Measurements from ENCODE around the gene PGBD5.
A peak's percentile ranks its signal among the peaks of the same experiment; 100 is the strongest.

Gene PGBD5

GRCh38 chr1:230348386-230349019 lies 77.6 kb downstream of the PGBD5 start:
- no peak for DNase-seq (ENCODE audit: low read depth)

- no peak for DNase-seq (ENCODE audit: low read depth)
Measured at GRCh38 chr1:230347896-230348295, 78.2 kb downstream of the PGBD5 start.

GRCh38 chr1:230345139-230345885 lies 80.8 kb downstream of the PGBD5 start:
- no peak for DNase-seq (ENCODE audit: low read depth)

- no peak for DNase-seq (ENCODE audit: low read depth)
Measured at GRCh38 chr1:230342699-230343098, 83.4 kb downstream of the PGBD5 start.

GRCh38 chr1:230342019-230342418 lies 84.1 kb downstream of the PGBD5 start:
- DNase-seq (ENCODE audit: low read depth), result no peak

GRCh38 chr1:230341162-230341546 lies 85.0 kb downstream of the PGBD5 start:
- no peak for DNase-seq (ENCODE audit: low read depth)

GRCh38 chr1:230340526-230341161 lies 85.5 kb downstream of the PGBD5 start:
- DNase-seq (ENCODE audit: low read depth), result no peak

- no peak for DNase-seq (ENCODE audit: low read depth)
Measured at GRCh38 chr1:230339033-230339432, 87.1 kb downstream of the PGBD5 start.

- DNase-seq (ENCODE audit: low read depth), result no peak
Measured at GRCh38 chr1:230337266-230337665, 88.9 kb downstream of the PGBD5 start.

- no peak for DNase-seq (ENCODE audit: low read depth)
Measured at GRCh38 chr1:230335861-230336522, 90.1 kb downstream of the PGBD5 start.

GRCh38 chr1:230334447-230334837 lies 91.7 kb downstream of the PGBD5 start:
- DNase-seq (ENCODE audit: low read depth), result no peak

- DNase-seq (ENCODE audit: low read depth), result no peak
Measured at GRCh38 chr1:230333590-230334446, 92.3 kb downstream of the PGBD5 start.

- no peak for DNase-seq (ENCODE audit: low read depth)
Measured at GRCh38 chr1:230332575-230333066, 93.5 kb downstream of the PGBD5 start.

GRCh38 chr1:230332061-230332460 lies 94.1 kb downstream of the PGBD5 start:
- DNase-seq (ENCODE audit: low read depth), result no peak

GRCh38 chr1:230330157-230330556 lies 96.0 kb downstream of the PGBD5 start:
- no peak for DNase-seq (ENCODE audit: low read depth)

- peak; percentile 24 for DNase-seq (ENCODE audit: low read depth)
Measured at GRCh38 chr1:230328342-230329015, 97.7 kb downstream of the PGBD5 start.

GRCh38 chr1:230327892-230328284 lies 98.2 kb downstream of the PGBD5 start:
- no peak for DNase-seq (ENCODE audit: low read depth)

GRCh38 chr1:230326971-230327891 lies 98.9 kb downstream of the PGBD5 start:
- no peak for DNase-seq (ENCODE audit: low read depth)

- DNase-seq (ENCODE audit: low read depth), result no peak
Measured at GRCh38 chr1:230323686-230324085, 102.4 kb downstream of the PGBD5 start.

GRCh38 chr1:230322967-230323547 lies 103.1 kb downstream of the PGBD5 start:
- DNase-seq (ENCODE audit: low read depth), result no peak
